KG1 (cell line): ENCODE measurements around the gene TMEM164.

Source experiments
- DNase-seq: peaks from one replicate; lab custom pipeline; 2025; lab: John Stamatoyannopoulos, UW

Gene TMEM164

DNA sequence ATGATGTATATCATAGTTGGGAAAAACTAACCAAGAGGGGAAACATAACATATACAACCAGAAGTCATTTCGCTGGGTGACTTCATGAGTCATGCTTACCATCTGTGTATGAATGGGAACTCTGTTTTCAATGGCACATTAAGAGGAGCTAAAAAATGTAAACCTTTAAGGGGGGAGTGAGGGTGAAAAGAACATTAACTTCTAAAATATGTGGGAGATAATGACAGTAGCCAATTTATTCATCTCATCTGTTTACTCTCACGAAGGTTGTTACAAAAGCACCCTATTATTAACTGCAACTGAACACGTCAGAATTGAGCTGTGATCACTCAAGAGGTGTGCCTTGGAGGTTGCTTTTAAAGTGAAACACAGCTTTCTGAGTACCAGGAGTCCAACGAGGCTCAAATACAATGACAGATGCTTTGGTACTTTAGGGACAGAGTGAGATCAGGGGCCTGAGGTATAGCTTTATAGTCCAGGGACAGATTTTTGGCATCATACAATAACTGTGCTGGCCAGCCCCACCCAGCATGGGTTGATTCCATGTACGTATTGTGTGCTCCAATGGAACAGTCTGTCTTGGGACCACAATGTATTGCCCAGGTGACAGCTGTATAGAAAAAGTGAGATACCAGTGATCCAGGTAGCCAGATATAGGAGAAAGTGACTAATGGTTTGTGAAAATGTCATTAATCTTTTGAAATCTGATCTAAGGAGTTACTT is 207.7 kb downstream of the TMEM164 start:
- DNase-seq = no peak

DNA sequence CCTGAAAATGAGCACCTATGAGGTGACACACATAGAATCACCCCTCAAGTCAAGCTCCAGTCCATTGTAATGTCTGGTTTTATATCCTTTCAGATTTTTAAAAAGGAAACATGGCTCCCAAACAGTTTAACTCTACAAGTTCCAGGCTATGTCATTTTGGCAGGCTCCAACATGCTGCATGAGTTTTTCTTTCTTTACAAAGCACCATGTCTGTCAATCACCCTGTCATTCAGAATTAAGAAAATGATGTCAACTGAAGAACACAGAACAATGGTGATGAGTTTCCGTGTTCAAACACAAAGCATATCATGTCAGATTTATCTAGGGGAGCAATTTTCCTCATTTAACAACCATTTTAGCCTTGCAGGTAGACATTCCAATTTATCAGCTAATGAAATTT is 208.4 kb downstream of the TMEM164 start:
- DNase-seq = no peak

DNA sequence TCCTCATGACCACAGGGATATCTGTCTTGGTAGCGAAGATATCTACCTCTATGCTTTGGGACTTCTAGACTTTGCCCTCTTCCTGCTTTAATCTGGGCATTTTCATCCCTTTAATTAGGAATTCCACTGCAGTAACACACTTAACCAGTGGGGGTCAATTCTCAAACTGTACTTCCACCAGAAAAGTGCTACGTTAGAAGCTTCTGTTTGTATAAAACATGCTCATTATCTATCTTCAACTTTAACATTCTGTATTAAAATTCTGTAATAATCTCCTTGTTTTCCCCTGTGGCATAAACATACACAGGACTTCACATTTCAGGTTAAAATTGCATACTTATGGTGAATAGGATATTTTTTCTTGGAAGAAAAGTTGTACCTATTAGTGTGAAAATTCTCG is 209.4 kb downstream of the TMEM164 start:
- DNase-seq = no peak

DNA sequence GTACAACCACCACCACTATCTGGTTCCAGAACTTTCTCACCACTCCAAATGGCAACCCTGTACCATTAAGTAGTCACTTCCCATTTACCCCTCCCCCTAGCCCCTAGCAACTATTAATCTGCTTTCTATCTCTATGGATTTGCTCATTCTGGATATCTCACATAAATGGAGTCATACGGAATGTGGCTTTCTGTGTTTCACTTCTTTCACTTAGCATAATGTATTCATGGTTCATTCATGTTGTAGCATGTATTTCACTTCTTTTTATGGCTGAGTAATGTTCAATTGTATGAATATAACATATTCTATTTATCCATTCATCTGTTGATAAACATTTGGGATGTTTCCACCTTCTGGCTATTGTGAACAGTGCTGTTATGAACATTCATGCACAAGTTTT is 210.3 kb downstream of the TMEM164 start:
- no peak for DNase-seq

DNA sequence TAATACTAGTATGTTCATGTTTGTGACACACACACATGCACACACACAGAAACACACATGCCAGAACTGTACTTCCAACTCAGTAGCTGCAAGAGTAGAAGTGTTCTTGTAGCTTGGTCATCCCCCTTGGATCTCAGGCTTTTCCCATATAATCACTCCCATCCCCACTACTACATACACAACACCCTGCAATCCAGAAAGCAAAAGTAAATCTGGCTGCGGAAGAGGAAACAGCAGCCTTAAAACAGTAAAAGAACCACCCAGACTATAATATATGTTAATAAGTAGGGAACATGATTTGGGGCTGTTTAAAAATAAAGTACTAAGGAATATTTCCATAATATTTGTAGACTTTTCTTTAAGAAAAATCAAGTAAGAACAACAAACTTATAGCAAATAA is 211.8 kb downstream of the TMEM164 start:
- no peak for DNase-seq

DNA sequence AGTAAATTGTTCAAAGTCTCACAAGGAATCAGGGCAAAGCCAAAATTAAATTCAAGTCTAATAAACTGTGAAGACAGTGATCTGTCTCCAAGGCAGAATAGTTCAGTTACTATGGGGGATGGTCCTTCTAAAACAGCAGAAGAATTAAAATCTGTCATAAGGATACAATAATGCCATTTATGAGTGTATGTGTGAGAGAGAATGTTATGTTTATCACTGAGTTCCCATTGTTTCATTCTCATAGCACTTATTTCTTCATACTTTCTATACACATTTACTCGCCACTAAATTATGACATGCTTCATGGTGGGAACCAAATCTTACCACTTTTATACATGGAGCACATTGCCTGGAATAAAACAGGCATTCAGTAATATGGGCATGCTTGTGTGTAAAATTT is 212.5 kb downstream of the TMEM164 start:
- no peak for DNase-seq

DNA sequence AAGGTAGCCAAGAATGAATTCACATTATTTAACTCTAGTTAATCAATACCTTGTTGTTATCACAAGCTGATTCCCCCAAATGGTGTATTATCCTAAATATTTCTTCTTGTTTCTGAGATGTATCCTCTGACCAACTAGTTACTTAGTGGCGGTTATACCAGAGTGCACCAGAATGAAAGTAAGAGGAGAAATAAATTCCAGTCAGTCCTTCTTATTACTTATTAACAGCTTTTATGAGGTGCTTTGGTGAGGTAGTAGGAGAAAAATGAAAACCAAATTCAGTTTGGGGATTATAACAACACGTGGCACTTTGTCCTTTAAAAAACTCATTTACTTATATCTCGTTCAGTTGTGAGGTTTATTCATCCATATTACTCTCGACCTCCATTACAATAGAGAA is 213.1 kb downstream of the TMEM164 start:
- DNase-seq = no peak

DNA sequence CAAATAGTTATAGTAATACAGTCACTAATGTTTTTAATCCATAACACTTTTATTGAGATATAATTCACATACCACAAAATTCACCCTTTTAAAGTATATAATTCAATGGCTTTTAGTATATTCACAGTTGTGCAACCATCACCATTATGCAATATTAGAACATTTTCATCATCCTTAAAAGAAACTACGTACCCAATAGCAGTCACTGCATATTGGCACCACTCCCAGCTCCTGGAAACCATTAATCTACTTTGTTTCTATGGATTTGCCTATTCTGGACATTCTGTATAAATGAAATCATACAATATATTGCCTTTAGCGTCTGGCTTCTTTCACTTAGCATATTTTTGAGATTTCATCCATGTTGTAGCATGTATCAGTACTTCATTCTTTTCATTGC is 215.7 kb downstream of the TMEM164 start:
- DNase-seq = no peak

DNA sequence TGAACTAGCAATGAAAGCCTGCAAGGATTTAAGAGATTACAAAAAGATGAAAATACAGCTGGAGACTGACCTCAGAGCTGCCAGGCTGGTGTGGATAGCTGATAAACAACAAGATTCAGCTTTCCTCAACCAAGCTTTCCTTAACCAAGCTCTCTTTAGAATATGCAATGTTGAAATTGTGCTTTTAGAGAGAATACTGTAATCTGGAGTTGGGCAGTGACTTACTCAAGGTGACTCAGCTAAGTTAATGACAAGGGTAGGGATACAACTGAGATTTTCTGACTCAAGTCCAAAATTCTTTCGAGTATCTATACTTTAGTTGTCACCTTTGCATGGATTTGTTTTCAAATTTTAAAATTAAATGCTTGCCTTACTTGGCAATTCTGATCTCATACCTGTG is 217.0 kb downstream of the TMEM164 start:
- DNase-seq = no peak

DNA sequence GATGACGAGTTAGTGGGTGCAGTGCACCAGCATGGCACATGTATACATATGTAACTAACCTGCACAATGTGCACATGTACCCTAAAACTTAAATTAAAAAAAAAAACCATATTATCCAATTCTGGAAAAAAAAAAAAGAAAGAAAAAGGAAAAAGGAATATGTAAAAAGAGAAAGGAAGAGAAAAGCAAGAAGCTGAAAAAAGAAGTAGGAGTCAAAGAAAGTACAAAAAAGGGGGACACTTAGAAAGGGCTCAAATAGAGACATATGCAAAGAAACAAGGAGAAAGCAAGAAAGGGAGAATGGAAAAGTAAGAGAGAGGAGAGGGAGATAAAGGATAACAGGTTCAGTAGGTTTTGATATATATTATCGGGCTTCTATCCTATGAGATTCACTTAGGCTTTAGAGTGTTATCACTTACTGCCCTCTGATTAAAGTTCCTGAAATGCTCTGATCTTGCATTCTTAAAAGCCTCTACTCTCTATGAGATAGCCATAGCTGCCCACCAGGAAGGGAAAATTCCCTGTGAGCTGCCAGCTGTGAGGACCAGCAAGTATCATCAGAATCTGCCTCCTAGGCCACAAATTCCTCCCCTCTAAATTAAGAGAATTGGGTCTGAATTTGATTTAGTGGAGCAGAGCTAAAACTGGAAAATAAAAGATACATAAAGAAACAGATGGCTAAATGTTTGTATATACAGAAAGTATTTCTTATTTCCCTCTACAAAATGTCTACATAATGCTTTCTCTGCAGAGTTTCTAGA is 219.8 kb downstream of the TMEM164 start:
- no peak for DNase-seq

DNA sequence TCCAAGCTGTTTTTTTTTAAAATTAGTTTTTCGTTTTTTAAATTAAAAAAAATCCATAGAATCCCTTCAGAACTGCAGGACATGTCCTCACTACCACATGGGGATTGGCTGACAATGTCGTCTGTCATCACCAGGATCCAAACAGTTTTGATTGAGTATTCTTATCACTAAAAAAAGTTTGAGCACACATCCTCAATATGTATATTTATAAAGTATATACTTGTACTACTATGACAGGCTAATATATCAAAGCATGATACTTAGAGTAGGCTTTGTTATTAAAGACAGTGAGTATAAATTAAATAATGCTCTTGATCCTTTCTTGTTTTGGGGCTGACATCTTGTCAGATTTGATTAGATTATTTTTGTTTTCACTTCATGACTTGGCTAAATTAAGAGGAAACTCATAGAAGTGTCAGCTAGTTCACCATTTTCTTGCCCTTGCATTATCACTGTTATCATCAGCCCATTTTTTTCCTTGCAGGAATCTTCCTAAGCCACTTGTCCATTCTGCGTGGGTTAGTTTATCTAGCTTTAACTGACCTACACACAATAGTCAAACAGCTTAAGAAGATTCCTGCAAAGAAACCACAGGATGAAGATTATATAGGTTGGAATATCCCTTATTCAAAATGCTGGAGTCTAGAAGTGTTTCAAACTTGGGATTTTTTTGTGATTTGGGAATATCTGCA is 222.2 kb downstream of the TMEM164 start:
- DNase-seq = no peak

DNA sequence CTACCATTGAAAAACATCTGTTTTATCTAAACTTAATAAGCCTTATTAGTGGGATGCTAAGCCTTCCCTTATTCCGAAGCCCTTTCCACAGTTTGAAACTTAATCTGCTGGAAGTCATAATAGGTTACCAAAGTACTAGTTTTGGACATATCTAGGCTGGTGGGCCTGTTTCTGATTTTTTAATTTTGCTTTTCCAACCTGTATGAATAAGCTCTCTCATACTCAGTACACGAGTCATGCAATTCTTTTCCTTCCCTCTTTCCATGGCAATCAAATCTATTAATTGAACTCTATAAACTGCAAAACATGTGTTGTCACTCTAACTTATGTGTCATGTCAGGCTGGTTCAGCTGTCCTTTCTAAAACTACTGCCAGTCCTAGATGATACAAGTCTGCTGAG is 224.0 kb downstream of the TMEM164 start:
- no peak for DNase-seq
